ENCODE measurements around the gene DDX1. TPM values are rescaled to one million over a fixed set of nuclear protein-coding genes. Genes with fewer than 3 reads are reported as not detected.

DDX1 gene
- total RNA-seq, 1 experiment from 2014 or later, result 115 TPM

DNA sequence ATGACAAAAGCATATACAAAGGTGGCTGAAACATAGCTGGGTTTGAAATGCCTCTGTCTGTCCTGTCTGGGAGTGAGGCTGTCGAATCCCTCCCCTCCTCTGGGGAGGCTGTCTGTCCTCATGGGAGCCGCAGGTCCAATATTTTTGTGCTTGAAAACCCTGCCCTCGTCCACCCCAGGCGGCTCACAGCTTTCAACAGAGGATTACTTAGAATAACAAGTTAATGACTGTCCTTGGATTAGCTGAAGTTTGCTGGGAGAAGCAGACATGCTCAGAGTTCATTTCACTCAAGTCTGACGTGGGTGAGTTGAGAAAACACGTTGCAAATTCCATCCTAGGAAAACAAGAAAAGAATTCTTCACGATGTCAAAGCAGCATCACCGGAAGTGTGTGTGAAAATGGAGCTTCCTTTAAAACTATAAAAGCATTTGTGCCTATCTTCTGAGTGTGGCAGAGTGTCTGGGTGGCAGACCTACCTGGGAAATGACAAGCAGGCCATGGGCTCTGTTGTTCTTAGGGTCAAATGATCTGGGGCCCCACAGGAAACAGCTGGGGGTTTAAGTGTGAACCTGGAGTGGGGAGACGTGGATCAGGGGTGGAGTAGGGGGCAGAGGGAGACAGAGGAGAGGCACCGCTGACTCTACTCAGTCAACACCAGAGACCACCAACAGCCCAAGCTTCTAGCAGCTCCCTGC, 77.1 kb downstream of the DDX1 start:
- peaks cover 18% of the 10 kb centered on the region for H3K9me3 Mint-ChIP-seq
- ChIA-PET CTCF (interaction anchor here (1.2 to 1.4 kb wide), 2 partner anchors 79 to 498 kb away, joined by 3 read pairs; no protein-coding TSS in a partner anchor), POLR2A (no interaction called here)
- TF ChIP-seq IRF2 (CRISPR knock-in tag; IDR thresholded peaks at IDR 0.05; ENCODE audit: borderline replicate concordance, low read depth) (no peak), ZNF317 (CRISPR knock-in tag; IDR thresholded peaks at IDR 0.05; ENCODE audit: borderline replicate concordance, low read depth) (no peak), RORB (CRISPR knock-in tag; IDR thresholded peaks at IDR 0.05) (no peak), SOX15 (CRISPR knock-in tag; IDR thresholded peaks at IDR 0.05) (no peak), GTF2I (CRISPR knock-in tag; conservative IDR thresholded peaks at IDR 0.05) (no peak), ZNF671 (CRISPR knock-in tag; IDR thresholded peaks at IDR 0.05) (no peak), ZNF423 (CRISPR knock-in tag; IDR thresholded peaks at IDR 0.05) (no peak), CREB1 (CRISPR knock-in tag; IDR thresholded peaks at IDR 0.05) (no peak), ZNF263 (CRISPR knock-in tag; IDR thresholded peaks at IDR 0.05; ENCODE audit: low read depth) (no peak), SMAD4 (CRISPR knock-in tag; IDR thresholded peaks at IDR 0.05) (no peak), CREM (CRISPR knock-in tag; IDR thresholded peaks at IDR 0.05) (no peak)
- TF ChIP-seq, protein P1, sequence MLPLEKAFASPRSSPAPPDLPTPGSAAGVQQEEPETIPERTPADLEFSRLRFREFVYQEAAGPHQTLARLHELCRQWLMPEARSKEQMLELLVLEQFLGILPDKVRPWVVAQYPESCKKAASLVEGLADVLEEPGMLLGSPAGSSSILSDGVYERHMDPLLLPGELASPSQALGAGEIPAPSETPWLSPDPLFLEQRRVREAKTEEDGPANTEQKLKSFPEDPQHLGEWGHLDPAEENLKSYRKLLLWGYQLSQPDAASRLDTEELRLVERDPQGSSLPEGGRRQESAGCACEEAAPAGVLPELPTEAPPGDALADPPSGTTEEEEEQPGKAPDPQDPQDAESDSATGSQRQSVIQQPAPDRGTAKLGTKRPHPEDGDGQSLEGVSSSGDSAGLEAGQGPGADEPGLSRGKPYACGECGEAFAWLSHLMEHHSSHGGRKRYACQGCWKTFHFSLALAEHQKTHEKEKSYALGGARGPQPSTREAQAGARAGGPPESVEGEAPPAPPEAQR (CRISPR knock-in tag; IDR thresholded peaks at IDR 0.05), result no peak
- TF ChIP-seq, protein P2, sequence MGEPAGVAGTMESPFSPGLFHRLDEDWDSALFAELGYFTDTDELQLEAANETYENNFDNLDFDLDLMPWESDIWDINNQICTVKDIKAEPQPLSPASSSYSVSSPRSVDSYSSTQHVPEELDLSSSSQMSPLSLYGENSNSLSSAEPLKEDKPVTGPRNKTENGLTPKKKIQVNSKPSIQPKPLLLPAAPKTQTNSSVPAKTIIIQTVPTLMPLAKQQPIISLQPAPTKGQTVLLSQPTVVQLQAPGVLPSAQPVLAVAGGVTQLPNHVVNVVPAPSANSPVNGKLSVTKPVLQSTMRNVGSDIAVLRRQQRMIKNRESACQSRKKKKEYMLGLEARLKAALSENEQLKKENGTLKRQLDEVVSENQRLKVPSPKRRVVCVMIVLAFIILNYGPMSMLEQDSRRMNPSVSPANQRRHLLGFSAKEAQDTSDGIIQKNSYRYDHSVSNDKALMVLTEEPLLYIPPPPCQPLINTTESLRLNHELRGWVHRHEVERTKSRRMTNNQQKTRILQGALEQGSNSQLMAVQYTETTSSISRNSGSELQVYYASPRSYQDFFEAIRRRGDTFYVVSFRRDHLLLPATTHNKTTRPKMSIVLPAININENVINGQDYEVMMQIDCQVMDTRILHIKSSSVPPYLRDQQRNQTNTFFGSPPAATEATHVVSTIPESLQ (CRISPR knock-in tag; IDR thresholded peaks at IDR 0.05), result no peak
- TF ChIP-seq, protein P3, sequence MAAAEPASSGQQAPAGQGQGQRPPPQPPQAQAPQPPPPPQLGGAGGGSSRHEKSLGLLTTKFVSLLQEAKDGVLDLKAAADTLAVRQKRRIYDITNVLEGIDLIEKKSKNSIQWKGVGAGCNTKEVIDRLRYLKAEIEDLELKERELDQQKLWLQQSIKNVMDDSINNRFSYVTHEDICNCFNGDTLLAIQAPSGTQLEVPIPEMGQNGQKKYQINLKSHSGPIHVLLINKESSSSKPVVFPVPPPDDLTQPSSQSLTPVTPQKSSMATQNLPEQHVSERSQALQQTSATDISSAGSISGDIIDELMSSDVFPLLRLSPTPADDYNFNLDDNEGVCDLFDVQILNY (CRISPR knock-in tag; IDR thresholded peaks at IDR 0.05), result no peak
- H3K27ac Mint-ChIP-seq, result no peak overlapping the region
- no peaks in the 10 kb centered on the region; the same call in 1 of the 2 replicates for H3K27me3 Mint-ChIP-seq (ENCODE audit: low read depth)
- H3K36me3 Mint-ChIP-seq, result no peaks in the 10 kb centered on the region; the same call in 1 of the 2 replicates
- peaks cover 14% of the 10 kb centered on the region for H3K4me1 Mint-ChIP-seq
- ATAC-seq (no peak), DNase-seq (ENCODE audit: low spot score) (no peak)
- no peak overlapping the region for H3K4me3 Mint-ChIP-seq

- H3K4me1 Mint-ChIP-seq, result peaks cover 18% of the 10 kb centered on the region
- ChIA-PET CTCF (interaction anchor here (1.2 to 1.4 kb wide), 2 partner anchors 79 to 497 kb away, joined by 3 read pairs; no protein-coding TSS in a partner anchor), POLR2A (no interaction called here)
- H3K36me3 Mint-ChIP-seq, result no peaks in the 10 kb centered on the region; the same call in 1 of the 2 replicates
- peaks cover 14% of the 10 kb centered on the region for H3K9me3 Mint-ChIP-seq
- no peaks in the 10 kb centered on the region; the same call in 1 of the 2 replicates for H3K27me3 Mint-ChIP-seq (ENCODE audit: low read depth)
- TF ChIP-seq SMAD3 (CRISPR knock-in tag; IDR thresholded peaks at IDR 0.05; ENCODE audit: borderline replicate concordance), result no peak
- no peak for TF ChIP-seq NR2C2 (CRISPR knock-in tag; IDR thresholded peaks at IDR 0.05)
- TF ChIP-seq, protein P4, sequence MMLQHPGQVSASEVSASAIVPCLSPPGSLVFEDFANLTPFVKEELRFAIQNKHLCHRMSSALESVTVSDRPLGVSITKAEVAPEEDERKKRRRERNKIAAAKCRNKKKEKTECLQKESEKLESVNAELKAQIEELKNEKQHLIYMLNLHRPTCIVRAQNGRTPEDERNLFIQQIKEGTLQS (CRISPR knock-in tag; conservative IDR thresholded peaks at IDR 0.05), result no peak
- no peak for TF ChIP-seq ATF1 (CRISPR knock-in tag; IDR thresholded peaks at IDR 0.05)
- TF ChIP-seq ZNF423 (CRISPR knock-in tag; IDR thresholded peaks at IDR 0.05), result no peak
- no peak for TF ChIP-seq KAT7 (CRISPR knock-in tag; IDR thresholded peaks at IDR 0.05; ENCODE audit: borderline replicate concordance)
- TF ChIP-seq FOXK1 (CRISPR knock-in tag; IDR thresholded peaks at IDR 0.05), result no peak
- TF ChIP-seq TCF7 (CRISPR knock-in tag; IDR thresholded peaks at IDR 0.05; ENCODE audit: low read depth), result no peak
- TF ChIP-seq, protein P5, sequence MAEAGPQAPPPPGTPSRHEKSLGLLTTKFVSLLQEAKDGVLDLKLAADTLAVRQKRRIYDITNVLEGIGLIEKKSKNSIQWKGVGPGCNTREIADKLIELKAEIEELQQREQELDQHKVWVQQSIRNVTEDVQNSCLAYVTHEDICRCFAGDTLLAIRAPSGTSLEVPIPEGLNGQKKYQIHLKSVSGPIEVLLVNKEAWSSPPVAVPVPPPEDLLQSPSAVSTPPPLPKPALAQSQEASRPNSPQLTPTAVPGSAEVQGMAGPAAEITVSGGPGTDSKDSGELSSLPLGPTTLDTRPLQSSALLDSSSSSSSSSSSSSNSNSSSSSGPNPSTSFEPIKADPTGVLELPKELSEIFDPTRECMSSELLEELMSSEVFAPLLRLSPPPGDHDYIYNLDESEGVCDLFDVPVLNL (CRISPR knock-in tag; IDR thresholded peaks at IDR 0.05; ENCODE audit: borderline replicate concordance, low read depth), result no peak
- TF ChIP-seq, protein P6, sequence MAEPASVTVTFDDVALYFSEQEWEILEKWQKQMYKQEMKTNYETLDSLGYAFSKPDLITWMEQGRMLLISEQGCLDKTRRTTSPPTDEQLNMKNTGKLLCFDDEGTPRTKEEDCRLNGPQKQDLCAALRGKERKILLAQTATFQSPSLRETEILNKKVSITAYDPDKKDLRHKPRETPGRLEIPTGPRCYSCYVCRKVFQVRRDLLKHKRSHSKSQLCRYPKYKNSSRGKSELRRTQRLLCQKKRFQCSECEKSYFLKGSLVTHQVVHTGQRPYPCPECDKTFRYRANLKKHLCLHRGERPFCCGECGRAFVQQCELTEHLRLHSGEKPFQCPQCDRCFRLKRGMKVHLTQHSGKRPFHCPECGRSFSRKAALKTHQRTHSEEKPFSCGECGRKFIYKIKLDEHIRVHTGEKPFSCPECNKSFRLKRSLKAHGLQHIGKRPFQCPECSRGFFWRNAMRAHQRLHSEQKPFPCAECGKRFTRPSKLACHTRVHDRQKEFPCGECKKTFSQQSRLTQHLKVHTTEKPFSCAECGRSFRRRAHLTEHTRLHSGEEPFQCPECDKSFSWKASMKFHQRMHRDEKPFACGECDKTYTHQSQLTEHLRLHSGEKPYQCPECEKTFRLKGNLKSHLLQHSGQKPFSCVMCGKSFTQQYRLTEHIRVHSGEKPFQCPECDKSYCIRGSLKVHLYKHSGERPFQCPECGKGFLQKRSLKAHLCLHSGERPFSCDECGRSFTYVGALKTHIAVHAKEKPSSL (CRISPR knock-in tag; conservative IDR thresholded peaks at IDR 0.05), result no peak
- no peak for TF ChIP-seq ZNF396 (CRISPR knock-in tag; IDR thresholded peaks at IDR 0.05; ENCODE audit: borderline replicate concordance)
- no peak; the same call in none of the 2 replicates for ATAC-seq
- no peak for DNase-seq (ENCODE audit: low spot score)
- H3K4me3 Mint-ChIP-seq, result no peak overlapping the region
- no peak overlapping the region for H3K27ac Mint-ChIP-seq
Measured at GRCh38 chr2:15669375-15669910, 77.8 kb downstream of the DDX1 start.

Data from WTC11 (cell line).